Keratinocyte (primary cell): ENCODE data around the gene INO80E. TPM values are rescaled to one million over a fixed set of nuclear protein-coding genes. Genes with fewer than 3 reads are reported as not detected.

ENCODE experiments used
- DNase-seq: peaks from one replicate; pipeline ENCODE4 v3.0.0-alpha.2; 2011; ENCODE audit warnings: low read depth, missing footprints, low spot score
- FAIRE-seq: peaks from 2 replicates; lab custom pipeline; 2011; peaks lifted over from hg19 to GRCh38; lab: Jason Lieb, UNC
- H2AFZ ChIP-seq: 2 replicates; pipeline ENCODE4 v1.6.0; 2012; ENCODE audit warnings: low read length, control low read depth, inconsistent platforms; ENCODE audit not compliant: control insufficient read depth
- H3K27ac ChIP-seq: 2 replicates; pipeline ENCODE4 v1.5.1; 2011; ENCODE audit warnings: low read length; ENCODE audit not compliant: control insufficient read depth, insufficient read depth
- H3K27me3 ChIP-seq: 3 replicates; pipeline ENCODE4 v1.6.0; 2011; ENCODE audit warnings: low read length; ENCODE audit not compliant: control insufficient read depth, insufficient read depth; ENCODE audit errors: extremely low read depth
- H3K36me3 ChIP-seq, 2 experiments: 2 replicates in 1 of 2; 3 replicates in 1 of 2; pipeline ENCODE4 v1.5.1; 2011; ENCODE audit warnings: low read length in 2 of 2, mild to moderate bottlenecking in 1 of 2; ENCODE audit not compliant: control insufficient read depth in 2 of 2, insufficient read depth in 2 of 2; ENCODE audit errors: extremely low read depth in 1 of 2
- H3K4me1 ChIP-seq: 3 replicates; pipeline ENCODE4 v1.5.1; 2011; ENCODE audit warnings: low read length; ENCODE audit not compliant: control insufficient read depth, insufficient read depth; ENCODE audit errors: extremely low read depth
- H3K4me2 ChIP-seq: 3 replicates; pipeline ENCODE4 v1.6.0; 2011; ENCODE audit warnings: low read depth, low read length; ENCODE audit not compliant: control insufficient read depth, insufficient read depth; ENCODE audit errors: extremely low read depth
- H3K4me3 ChIP-seq, 3 experiments: fragments of 200-600 bp in 1 of 3; sonication (generic) in 1 of 3; 2 replicates in 2 of 3; 3 replicates in 1 of 3; pipeline ENCODE4 v1.5.1; 2011 to 2016; ENCODE audit warnings: low read length in 3 of 3, mild to moderate bottlenecking in 3 of 3, control low read depth in 2 of 3, inconsistent platforms in 1 of 3, low read depth in 1 of 3, mixed read lengths in 1 of 3, mixed run types in 1 of 3, moderate library complexity in 1 of 3; ENCODE audit not compliant: control insufficient read depth in 2 of 3, insufficient read depth in 2 of 3; ENCODE audit errors: extremely low read depth in 1 of 3
- H3K79me2 ChIP-seq: 2 replicates; pipeline ENCODE4 v1.6.0; 2012; ENCODE audit warnings: low read length; ENCODE audit not compliant: control insufficient read depth, insufficient read depth
- H3K9ac ChIP-seq: 3 replicates; pipeline ENCODE4 v1.6.0; 2011; ENCODE audit warnings: low read length; ENCODE audit not compliant: control insufficient read depth, insufficient read depth; ENCODE audit errors: extremely low read depth
- H3K9me1 ChIP-seq: 3 replicates; pipeline ENCODE4 v1.6.0; 2011; ENCODE audit warnings: low read length; ENCODE audit not compliant: control insufficient read depth, insufficient read depth; ENCODE audit errors: extremely low read depth
- H3K9me3 ChIP-seq: 2 replicates; pipeline ENCODE4 v1.5.1; 2012; ENCODE audit warnings: low read depth, low read length; ENCODE audit not compliant: control insufficient read depth
- H4K20me1 ChIP-seq: 3 replicates; pipeline ENCODE4 v1.6.0; 2011; ENCODE audit warnings: low read length; ENCODE audit not compliant: control insufficient read depth, insufficient read depth; ENCODE audit errors: extremely low read depth
- EZH2 ChIP-seq: IDR thresholded peaks from one replicate; pipeline ENCODE4 v1.6.1; 2012; ENCODE audit warnings: inconsistent platforms, mild to moderate bottlenecking, low read length, moderate library complexity
- dilution Hi-C: fragments of 300-500 bp; cut with MboI; formaldehyde crosslinking; loops from one replicate; pipeline ENCODE4 v1.7.0; 2020; ENCODE audit warnings: low sequenced_read_pairs; ENCODE audit not compliant: extremely low pct_ligation_motif_present
- polyA plus RNA-seq, 5 experiments: library from polyadenylated mRNA; depleted of rRNA in 3 of 5; stranded (reverse) in 3 of 5; stranded (forward) in 1 of 5; unstranded in 1 of 5; fragments of >200 nt; gene quantifications; 1 replicate in 1 of 5; 2 replicates in 3 of 5; 3 replicates in 1 of 5; pipeline versions ENCODE4 v1.2.1 to v1.2.3, GENCODE V29; 2011 to 2012; ENCODE audit warnings: missing spikeins in 2 of 5, low read depth in 1 of 5, low replicate concordance in 1 of 5
- TF ChIP-seq, protein P1 (sequence below), 3 experiments: IDR thresholded peaks in 1 of 3; conservative IDR thresholded peaks in 1 of 3; optimal IDR thresholded peaks in 1 of 3; 2 replicates in 2 of 3; 3 replicates in 1 of 3; pipeline versions ENCODE3 to v1.5.1; 2011; ENCODE audit warnings: low read length in 3 of 3, mild to moderate bottlenecking in 3 of 3, moderate library complexity in 2 of 3, control low read depth in 1 of 3, inconsistent platforms in 1 of 3; ENCODE audit not compliant: insufficient read depth in 2 of 3; ENCODE audit errors: extremely low read depth in 1 of 3

INO80E gene
- polyA plus RNA-seq, 1 donor (not counting 4 experiments of a cell fraction or from before 2014, with no cell fraction given) = 26.7 TPM

DNA sequence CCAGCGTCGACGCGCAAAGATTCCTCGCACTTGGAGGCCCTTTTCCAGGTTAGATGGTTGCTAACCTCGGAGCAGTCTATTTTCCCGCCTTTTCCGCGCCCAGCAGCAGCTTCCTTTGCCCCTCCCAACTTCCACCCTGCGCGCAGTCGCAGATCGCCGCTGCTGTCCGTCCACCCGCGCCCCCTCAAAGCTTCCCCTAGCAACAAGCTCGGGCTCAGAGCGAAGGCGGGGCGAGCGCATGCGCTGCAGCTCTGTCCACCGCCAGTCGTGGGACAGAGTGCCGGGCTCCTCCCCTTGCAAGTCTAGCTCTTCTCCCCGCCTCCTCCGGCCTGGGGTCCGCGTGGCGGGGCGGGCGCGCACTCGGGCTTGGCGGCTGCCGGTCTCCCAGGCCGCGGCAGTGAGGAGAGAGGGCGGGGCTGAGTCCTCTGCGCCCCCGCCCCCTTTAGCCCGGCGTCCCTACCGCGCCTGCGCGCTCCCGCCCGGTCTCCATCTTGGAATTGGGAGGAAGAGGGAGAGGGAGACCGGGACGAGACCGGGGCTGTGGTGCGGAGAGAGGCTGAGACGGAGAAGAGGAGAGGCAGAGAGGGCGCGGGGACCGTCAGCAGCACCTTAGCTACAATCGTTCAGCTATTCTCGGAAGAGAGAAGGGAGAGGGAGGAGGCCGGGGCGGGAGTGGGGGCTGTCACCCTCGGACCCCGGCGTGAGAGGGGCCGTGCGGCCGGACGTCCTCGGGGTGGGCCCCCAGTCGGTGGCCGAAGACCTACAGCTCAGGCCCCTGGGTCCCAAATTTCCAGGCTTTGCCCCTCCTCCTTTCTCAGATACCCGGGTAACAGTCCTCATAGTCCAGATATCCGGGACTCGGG, 22.4 kb upstream of the INO80E start, which contains the start of gene TAOK2:
TSS of gene TAOK2 (plus strand) at position 485 of the 863 bp plus-strand sequence. CDS start 3,905 bp downstream, outside the sequence.
- Histone ChIP-seq H3K4me2 (peak within 1 kb of the TSS; percentile 80), H3K4me1 (peaks cover 18% of the 10 kb centered on the region), H2AFZ (peak within 1 kb of the TSS; percentile 91), H4K20me1 (peaks cover 22% of the 10 kb centered on the region), H3K79me2 (peaks cover 43% of the 10 kb centered on the region), H3K27ac (peak within 1 kb of the TSS; percentile 81), H3K9me3 (no peaks in the 10 kb centered on the region), H3K9me1 (peaks cover 4% of the 10 kb centered on the region), H3K9ac (peak within 1 kb of the TSS; percentile 88), H3K27me3 (no peaks in the 10 kb centered on the region), H3K4me3 (peak within 1 kb of the TSS; percentile 90 to 97 (median 97)), H3K36me3 (peaks cover 11 to 17% of the 10 kb centered on the region in 2 experiments)
- no peak for FAIRE-seq
- peak; percentile 93 for DNase-seq
- TF ChIP-seq, protein P1, sequence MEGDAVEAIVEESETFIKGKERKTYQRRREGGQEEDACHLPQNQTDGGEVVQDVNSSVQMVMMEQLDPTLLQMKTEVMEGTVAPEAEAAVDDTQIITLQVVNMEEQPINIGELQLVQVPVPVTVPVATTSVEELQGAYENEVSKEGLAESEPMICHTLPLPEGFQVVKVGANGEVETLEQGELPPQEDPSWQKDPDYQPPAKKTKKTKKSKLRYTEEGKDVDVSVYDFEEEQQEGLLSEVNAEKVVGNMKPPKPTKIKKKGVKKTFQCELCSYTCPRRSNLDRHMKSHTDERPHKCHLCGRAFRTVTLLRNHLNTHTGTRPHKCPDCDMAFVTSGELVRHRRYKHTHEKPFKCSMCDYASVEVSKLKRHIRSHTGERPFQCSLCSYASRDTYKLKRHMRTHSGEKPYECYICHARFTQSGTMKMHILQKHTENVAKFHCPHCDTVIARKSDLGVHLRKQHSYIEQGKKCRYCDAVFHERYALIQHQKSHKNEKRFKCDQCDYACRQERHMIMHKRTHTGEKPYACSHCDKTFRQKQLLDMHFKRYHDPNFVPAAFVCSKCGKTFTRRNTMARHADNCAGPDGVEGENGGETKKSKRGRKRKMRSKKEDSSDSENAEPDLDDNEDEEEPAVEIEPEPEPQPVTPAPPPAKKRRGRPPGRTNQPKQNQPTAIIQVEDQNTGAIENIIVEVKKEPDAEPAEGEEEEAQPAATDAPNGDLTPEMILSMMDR (optimal IDR thresholded peaks at IDR 0.05 in 1 of 3, IDR thresholded peaks at IDR 0.05 in 1 of 3, conservative IDR thresholded peaks at IDR 0.05 in 1 of 3; ENCODE audit: extremely low read depth in 1 of 3, insufficient read depth in 2 of 3, low read length in 3 of 3) = no peak
- TF ChIP-seq EZH2 = no peak
- dilution Hi-C loops = no loop called here

DNA sequence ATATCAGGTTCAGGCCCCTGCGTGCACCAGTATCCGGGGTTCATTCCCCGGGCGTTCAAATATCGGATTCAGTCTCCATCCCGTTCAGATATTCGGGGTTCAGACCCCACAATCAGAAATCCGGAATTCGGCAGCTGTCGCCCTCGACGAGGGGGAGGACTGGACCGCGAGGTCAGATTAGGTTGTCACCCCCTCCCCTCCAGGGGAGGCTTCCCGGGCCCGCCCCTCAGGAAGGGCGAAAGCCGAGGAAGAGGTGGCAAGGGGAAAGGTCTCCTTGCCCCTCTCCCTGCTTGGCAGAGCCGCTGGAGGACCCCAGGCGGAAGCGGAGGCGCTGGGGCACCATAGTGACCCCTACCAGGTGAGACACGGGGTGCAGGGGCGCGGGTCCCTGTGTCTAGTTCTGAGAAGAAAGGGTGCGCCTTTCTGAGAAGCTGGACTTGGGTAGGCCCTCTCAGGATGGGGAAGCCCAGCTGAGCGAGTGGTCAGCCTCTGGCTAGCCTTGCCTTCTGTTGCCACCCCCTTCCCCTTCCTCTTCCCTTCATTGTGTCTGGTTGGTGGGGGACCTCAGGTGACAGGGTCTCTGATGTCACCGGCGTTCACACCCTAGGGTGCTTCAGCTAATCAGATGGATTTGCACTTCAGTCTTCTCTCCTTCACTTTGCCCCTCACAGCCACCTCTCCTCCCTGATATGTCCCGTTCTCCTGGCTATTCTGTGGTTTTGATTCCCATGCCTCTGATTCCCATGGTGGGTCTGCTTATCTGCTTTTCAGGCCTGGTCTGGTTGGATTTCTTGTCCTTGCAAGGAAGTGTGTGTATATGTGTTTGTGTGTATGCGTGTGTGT, 21.5 kb upstream of the INO80E start:
- Histone ChIP-seq H2AFZ (no peak overlapping the region), H4K20me1 (peaks cover 22% of the 10 kb centered on the region), H3K4me3 (peak overlapping the region; percentile 90 to 97 (median 97)), H3K9me3 (no peaks in the 10 kb centered on the region), H3K27me3 (no peaks in the 10 kb centered on the region), H3K4me2 (peak overlapping the region; percentile 80), H3K9ac (peak overlapping the region; percentile 88), H3K9me1 (peaks cover 4% of the 10 kb centered on the region), H3K4me1 (peaks cover 18% of the 10 kb centered on the region), H3K27ac (peak overlapping the region; percentile 81), H3K36me3 (peaks cover 20 to 22% of the 10 kb centered on the region in 2 experiments), H3K79me2 (peaks cover 45% of the 10 kb centered on the region)
- TF ChIP-seq, protein P1 (optimal IDR thresholded peaks at IDR 0.05 in 1 of 3, IDR thresholded peaks at IDR 0.05 in 1 of 3, conservative IDR thresholded peaks at IDR 0.05 in 1 of 3; ENCODE audit: extremely low read depth in 1 of 3, insufficient read depth in 2 of 3, low read length in 3 of 3) = no peak
- no peak for TF ChIP-seq EZH2
- DNase-seq = no peak
- no peak for FAIRE-seq
- dilution Hi-C loops = no loop called here
